ENCODE data around the gene GALT.

Gene GALT

GRCh38 chr9:34651876-34652601 lies 5.6 kb downstream of the GALT start, which contains the start of gene IL11RA:
TSS of gene IL11RA (plus strand) at chr9:34652185. CDS start at chr9:34655218, 3,033 bp downstream.
- DNase-seq (ENCODE audit: low read depth): no peak

- DNase-seq (ENCODE audit: low read depth): no peak
These were observed 6.1 kb downstream of the GALT start for GRCh38 chr9:34652602-34653000.

GRCh38 chr9:34653151-34654072 lies 6.9 kb downstream of the GALT start:
- no peak for DNase-seq (ENCODE audit: low read depth)

- no peak for DNase-seq (ENCODE audit: low read depth)
These were observed 8.0 kb downstream of the GALT start for GRCh38 chr9:34654323-34655051.

- DNase-seq (ENCODE audit: low read depth): no peak
These were observed 8.9 kb downstream of the GALT start for GRCh38 chr9:34655394-34655793.

- no peak for DNase-seq (ENCODE audit: low read depth)
These were observed 10.5 kb downstream of the GALT start for GRCh38 chr9:34656992-34657391.

- DNase-seq (ENCODE audit: low read depth): no peak
These were observed 12.0 kb downstream of the GALT start for GRCh38 chr9:34658461-34658860.

GRCh38 chr9:34659592-34660253 lies 13.2 kb downstream of the GALT start:
- DNase-seq (ENCODE audit: low read depth): no peak

- DNase-seq (ENCODE audit: low read depth): peak; percentile 30
These were observed 16.2 kb downstream of the GALT start, which contains the start of gene CCL27 for GRCh38 chr9:34662526-34663302. TSS of gene CCL27 (minus strand) at chr9:34662657. CDS start at chr9:34662633, 24 bp downstream.

- no peak for DNase-seq (ENCODE audit: low read depth)
These were observed 16.8 kb downstream of the GALT start for GRCh38 chr9:34663303-34663605.

GRCh38 chr9:34664281-34665066 lies 18.0 kb downstream of the GALT start:
- DNase-seq (ENCODE audit: low read depth): peak; percentile 53

GRCh38 chr9:34665067-34665380 lies 18.5 kb downstream of the GALT start:
- DNase-seq (ENCODE audit: low read depth): no peak

- peak; percentile 85 for DNase-seq (ENCODE audit: low read depth)
These were observed 19.1 kb downstream of the GALT start for GRCh38 chr9:34665381-34666250.

GRCh38 chr9:34669809-34670562 lies 23.5 kb downstream of the GALT start:
- no peak for DNase-seq (ENCODE audit: low read depth)

GRCh38 chr9:34671307-34671706 lies 24.8 kb downstream of the GALT start:
- DNase-seq (ENCODE audit: low read depth): no peak

- no peak for DNase-seq (ENCODE audit: low read depth)
These were observed 28.0 kb downstream of the GALT start for GRCh38 chr9:34674440-34674839.

- DNase-seq (ENCODE audit: low read depth): no peak
These were observed 28.7 kb downstream of the GALT start for GRCh38 chr9:34675048-34675714.

GRCh38 chr9:34675869-34676268 lies 29.4 kb downstream of the GALT start:
- DNase-seq (ENCODE audit: low read depth): no peak

All from T-helper 22 cell (primary cell).